Thyroid gland (tissue), 4 donors: Measurements from ENCODE around the gene TM2D3.

Experiments
- POLR2A ChIP-seq, 2 donors: fragments of 450-650 bp; IDR thresholded peaks; one replicate each; pipeline ENCODE4 v1.6.1; 2017; ENCODE audit warnings: antibody characterized with exemption in 2 of 2, mild to moderate bottlenecking in 2 of 2, moderate library complexity in 1 of 2
- TF ChIP-seq, protein P1 (sequence below), 6 experiments: fragments of 200-600 bp in 3 of 6; fragments of 450-650 bp in 3 of 6; sonication (generic) in 3 of 6; IDR thresholded peaks; one replicate each; pipeline ENCODE4 v1.5.1; 2016 to 2019; ENCODE audit warnings: antibody characterized with exemption in 6 of 6, mild to moderate bottlenecking in 2 of 6, inconsistent platforms in 1 of 6, moderate library complexity in 1 of 6

- no peak for TF ChIP-seq POLR2A (IDR thresholded peaks at IDR 0.05)
- TF ChIP-seq, protein P1, sequence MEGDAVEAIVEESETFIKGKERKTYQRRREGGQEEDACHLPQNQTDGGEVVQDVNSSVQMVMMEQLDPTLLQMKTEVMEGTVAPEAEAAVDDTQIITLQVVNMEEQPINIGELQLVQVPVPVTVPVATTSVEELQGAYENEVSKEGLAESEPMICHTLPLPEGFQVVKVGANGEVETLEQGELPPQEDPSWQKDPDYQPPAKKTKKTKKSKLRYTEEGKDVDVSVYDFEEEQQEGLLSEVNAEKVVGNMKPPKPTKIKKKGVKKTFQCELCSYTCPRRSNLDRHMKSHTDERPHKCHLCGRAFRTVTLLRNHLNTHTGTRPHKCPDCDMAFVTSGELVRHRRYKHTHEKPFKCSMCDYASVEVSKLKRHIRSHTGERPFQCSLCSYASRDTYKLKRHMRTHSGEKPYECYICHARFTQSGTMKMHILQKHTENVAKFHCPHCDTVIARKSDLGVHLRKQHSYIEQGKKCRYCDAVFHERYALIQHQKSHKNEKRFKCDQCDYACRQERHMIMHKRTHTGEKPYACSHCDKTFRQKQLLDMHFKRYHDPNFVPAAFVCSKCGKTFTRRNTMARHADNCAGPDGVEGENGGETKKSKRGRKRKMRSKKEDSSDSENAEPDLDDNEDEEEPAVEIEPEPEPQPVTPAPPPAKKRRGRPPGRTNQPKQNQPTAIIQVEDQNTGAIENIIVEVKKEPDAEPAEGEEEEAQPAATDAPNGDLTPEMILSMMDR (IDR thresholded peaks at IDR 0.05) = no peak
These were observed 40.4 kb downstream of the TM2D3 start for GRCh38 chr15:101611580-101612299.
